Stimulated activated CD4-positive, alpha-beta T cell treated with anti-CD3 and anti-CD28 coated beads, TNF-alpha, amount 100 ng/mL, for 1 hour (primary cell): ENCODE measurements around the gene SLC25A26.

Experiments
- DNase-seq, 3 donors: peaks; one replicate each; pipeline ENCODE4 v3.0.0-alpha.2; 2020; ENCODE audit warnings: low read depth in 3 of 3, low spot score in 1 of 3

SLC25A26 gene

GRCh38 chr3:66367979-66368378 lies 147.2 kb downstream of the SLC25A26 start:
- no peak for DNase-seq

GRCh38 chr3:66370179-66370578 lies 149.4 kb downstream of the SLC25A26 start:
- no peak for DNase-seq

- DNase-seq: no peak
Observed at GRCh38 chr3:66371432-66371831, 150.6 kb downstream of the SLC25A26 start.

- DNase-seq: peak in 2 of 3 donors; percentile 10 to 16
Observed at GRCh38 chr3:66372681-66373350, 152.0 kb downstream of the SLC25A26 start.

- DNase-seq: no peak
Observed at GRCh38 chr3:66376568-66376967, 155.8 kb downstream of the SLC25A26 start.

- DNase-seq: no peak
Observed at GRCh38 chr3:66377800-66378199, 157.0 kb downstream of the SLC25A26 start.

GRCh38 chr3:66378256-66378655 lies 157.5 kb downstream of the SLC25A26 start:
- peak in 1 of 3 donors; percentile 14 for DNase-seq

GRCh38 chr3:66379565-66379964 lies 158.8 kb downstream of the SLC25A26 start:
- DNase-seq: no peak

GRCh38 chr3:66380200-66380932 lies 159.6 kb downstream of the SLC25A26 start:
- DNase-seq: no peak

GRCh38 chr3:66381626-66382025 lies 160.8 kb downstream of the SLC25A26 start:
- DNase-seq: no peak

GRCh38 chr3:66382142-66382541 lies 161.3 kb downstream of the SLC25A26 start:
- DNase-seq: no peak

GRCh38 chr3:66383023-66383422 lies 162.2 kb downstream of the SLC25A26 start:
- DNase-seq: no peak

- no peak for DNase-seq
Observed at GRCh38 chr3:66383998-66384745, 163.4 kb downstream of the SLC25A26 start.

- no peak for DNase-seq
Observed at GRCh38 chr3:66385066-66385465, 164.3 kb downstream of the SLC25A26 start.

GRCh38 chr3:66386011-66386924 lies 165.5 kb downstream of the SLC25A26 start:
- no peak for DNase-seq

- DNase-seq: no peak
Observed at GRCh38 chr3:66386925-66387650, 166.3 kb downstream of the SLC25A26 start.

GRCh38 chr3:66390013-66390412 lies 169.2 kb downstream of the SLC25A26 start:
- no peak for DNase-seq

GRCh38 chr3:66392512-66392911 lies 171.7 kb downstream of the SLC25A26 start:
- no peak for DNase-seq

GRCh38 chr3:66392966-66393332 lies 172.1 kb downstream of the SLC25A26 start:
- no peak for DNase-seq

- DNase-seq: no peak
Observed at GRCh38 chr3:66393333-66394005, 172.7 kb downstream of the SLC25A26 start.
